SU-DHL-6 (cell line): ENCODE measurements around the gene RPA4.

Experiments
- H2AFZ ChIP-seq: fragments of 200-600 bp; sonication (generic); 2 replicates; pipeline ENCODE4 v1.6.1; 2014; ENCODE audit warnings: low read depth, mild to moderate bottlenecking, moderate library complexity, mixed read lengths, antibody characterized with exemption, low read length; ENCODE audit not compliant: severe bottlenecking
- H3F3A ChIP-seq: fragments of 200-600 bp; shearing (Covaris generic); 2 replicates; pipeline ENCODE4 v1.6.0; 2016; ENCODE audit warnings: antibody characterized with exemption, mild to moderate bottlenecking; ENCODE audit not compliant: insufficient read depth
- H3K27ac ChIP-seq: fragments of 200-600 bp; sonication (generic); 2 replicates; pipeline ENCODE4 v1.5.1; 2016; ENCODE audit warnings: low read depth, mild to moderate bottlenecking, low read length, moderate library complexity, mixed read lengths
- H3K27me3 ChIP-seq: fragments of 200-600 bp; sonication (generic), shearing (Covaris generic); 2 replicates; pipeline ENCODE4 v1.6.0; 2014; ENCODE audit warnings: mild to moderate bottlenecking, low read length
- H3K36me3 ChIP-seq: fragments of 200-600 bp; sonication (generic); 2 replicates; pipeline ENCODE4 v1.6.1; 2014; ENCODE audit warnings: mild to moderate bottlenecking, low read length, mixed read lengths
- H3K4me2 ChIP-seq: fragments of 300-600, 200-600 bp; shearing (Covaris generic), sonication (generic); 2 replicates; pipeline ENCODE4 v1.6.0; 2014; ENCODE audit warnings: low read length, low read depth, mild to moderate bottlenecking; ENCODE audit not compliant: poor library complexity, severe bottlenecking
- H3K4me3 ChIP-seq: fragments of 200-600 bp; sonication (generic); 2 replicates; pipeline ENCODE4 v1.5.1; 2014; ENCODE audit warnings: antibody characterized with exemption, low read length, mild to moderate bottlenecking, mixed read lengths; ENCODE audit not compliant: insufficient read depth, poor library complexity, severe bottlenecking
- H3K79me2 ChIP-seq: fragments of 200-600 bp; sonication (generic); 2 replicates; pipeline ENCODE4 v1.6.1; 2014; ENCODE audit warnings: mild to moderate bottlenecking, low read length, moderate library complexity; ENCODE audit not compliant: insufficient read depth
- H3K9ac ChIP-seq: fragments of 200-600 bp; sonication (generic); 2 replicates; pipeline ENCODE4 v1.7.0; 2014; ENCODE audit warnings: mild to moderate bottlenecking, low read length
- H3K9me2 ChIP-seq: fragments of 200-600 bp; sonication (generic); replicated peaks from 2 replicates; pipeline ENCODE4 v1.6.1; 2014; ENCODE audit warnings: low read length; ENCODE audit not compliant: insufficient read depth
- H3K9me3 ChIP-seq: fragments of 200-600 bp; sonication (generic); 2 replicates; pipeline ENCODE4 v1.6.1; 2014; ENCODE audit warnings: low read length, mixed read lengths; ENCODE audit not compliant: insufficient read depth
- H4K20me1 ChIP-seq: fragments of 200-600 bp; sonication (generic); 2 replicates; pipeline ENCODE4 v1.6.1; 2014; ENCODE audit warnings: low read depth, mild to moderate bottlenecking, antibody characterized with exemption, low read length, moderate library complexity, mixed read lengths
- EZH2phosphoT487 ChIP-seq: fragments of 200-600 bp; sonication (generic), shearing (Covaris generic); conservative IDR thresholded peaks from 2 replicates; pipeline ENCODE4 v1.6.1; 2018; ENCODE audit warnings: mild to moderate bottlenecking, antibody characterized with exemption, low read length, moderate library complexity, mixed read lengths
- TF ChIP-seq, protein P1 (sequence below): fragments of 200-600 bp; sonication (generic); IDR thresholded peaks from one replicate; pipeline ENCODE4 v1.5.1; 2017; ENCODE audit warnings: antibody characterized with exemption, mild to moderate bottlenecking, low read length, moderate library complexity; ENCODE audit not compliant: insufficient read depth, poor library complexity, severe bottlenecking

The RPA4 gene

DNA sequence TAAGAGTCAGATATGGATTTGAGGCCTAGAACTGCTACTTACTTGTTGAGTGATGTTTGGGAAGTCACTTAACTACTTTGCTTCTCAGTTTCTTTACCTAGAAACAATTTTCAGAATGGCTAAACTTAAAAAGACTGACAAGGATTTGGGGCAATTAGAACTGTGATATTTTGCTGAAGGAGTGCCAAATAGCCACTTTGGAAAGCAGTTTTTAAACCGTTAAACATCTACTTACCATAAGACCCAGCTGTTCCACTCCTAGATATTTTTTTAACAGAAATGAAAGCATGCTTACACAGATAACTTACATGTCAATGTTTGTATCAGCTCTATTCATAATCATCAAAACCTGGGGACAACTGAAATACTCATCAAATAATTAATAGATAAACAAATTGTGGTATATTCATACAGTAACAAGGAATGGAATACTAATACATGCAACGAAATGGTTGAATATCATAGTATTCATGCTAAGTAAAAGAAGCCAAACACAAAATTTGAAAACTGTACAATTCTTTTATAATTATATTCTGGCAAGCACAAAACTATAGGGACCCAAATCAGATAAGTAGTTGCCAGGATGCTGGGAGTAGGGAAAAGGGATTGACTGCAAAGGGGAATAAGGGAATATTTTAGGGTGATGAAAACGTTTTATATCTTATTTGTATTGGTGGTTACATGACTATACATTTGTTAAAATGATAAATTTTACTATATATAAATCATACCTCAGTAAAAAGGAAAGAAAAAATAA lies 24.0 kb downstream of the RPA4 start:
- Histone ChIP-seq H3K27me3 (no peaks in the 10 kb centered on the region), H3K4me2 (no peak overlapping the region), H3K9me3 (no peaks in the 10 kb centered on the region), H3K79me2 (no peaks in the 10 kb centered on the region), H3K9ac (no peak overlapping the region), H4K20me1 (no peaks in the 10 kb centered on the region), H3K9me2 (no peaks in the 10 kb centered on the region), H3F3A (no peaks in the 10 kb centered on the region), H2AFZ (no peak overlapping the region), H3K4me3 (no peak overlapping the region), H3K36me3 (no peaks in the 10 kb centered on the region), H3K27ac (no peak overlapping the region)
- no peak for TF ChIP-seq EZH2phosphoT487
- TF ChIP-seq, protein P1, sequence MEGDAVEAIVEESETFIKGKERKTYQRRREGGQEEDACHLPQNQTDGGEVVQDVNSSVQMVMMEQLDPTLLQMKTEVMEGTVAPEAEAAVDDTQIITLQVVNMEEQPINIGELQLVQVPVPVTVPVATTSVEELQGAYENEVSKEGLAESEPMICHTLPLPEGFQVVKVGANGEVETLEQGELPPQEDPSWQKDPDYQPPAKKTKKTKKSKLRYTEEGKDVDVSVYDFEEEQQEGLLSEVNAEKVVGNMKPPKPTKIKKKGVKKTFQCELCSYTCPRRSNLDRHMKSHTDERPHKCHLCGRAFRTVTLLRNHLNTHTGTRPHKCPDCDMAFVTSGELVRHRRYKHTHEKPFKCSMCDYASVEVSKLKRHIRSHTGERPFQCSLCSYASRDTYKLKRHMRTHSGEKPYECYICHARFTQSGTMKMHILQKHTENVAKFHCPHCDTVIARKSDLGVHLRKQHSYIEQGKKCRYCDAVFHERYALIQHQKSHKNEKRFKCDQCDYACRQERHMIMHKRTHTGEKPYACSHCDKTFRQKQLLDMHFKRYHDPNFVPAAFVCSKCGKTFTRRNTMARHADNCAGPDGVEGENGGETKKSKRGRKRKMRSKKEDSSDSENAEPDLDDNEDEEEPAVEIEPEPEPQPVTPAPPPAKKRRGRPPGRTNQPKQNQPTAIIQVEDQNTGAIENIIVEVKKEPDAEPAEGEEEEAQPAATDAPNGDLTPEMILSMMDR = no peak

DNA sequence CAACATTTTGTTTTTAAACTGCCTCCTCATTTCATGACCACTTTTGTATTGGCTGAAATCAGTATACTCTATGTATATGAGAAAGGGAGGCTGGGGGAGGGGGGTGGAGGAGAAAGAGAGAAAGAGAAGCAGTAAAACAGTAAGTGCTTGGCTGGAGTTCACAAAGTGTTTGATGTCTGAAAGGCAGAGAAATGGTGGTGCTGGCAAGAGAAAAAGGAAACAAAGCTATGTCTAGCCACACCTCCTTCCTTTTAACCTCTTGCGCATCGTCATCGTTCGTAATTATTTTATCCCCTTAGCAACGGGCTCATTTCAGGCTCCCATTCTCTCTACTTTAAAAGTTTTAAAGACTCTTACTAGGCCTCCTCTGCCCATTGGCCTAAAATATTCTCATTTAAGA lies 25.6 kb downstream of the RPA4 start:
- Histone ChIP-seq H3K27me3 (no peaks in the 10 kb centered on the region), H3K36me3 (no peaks in the 10 kb centered on the region), H4K20me1 (no peaks in the 10 kb centered on the region), H3K4me2 (no peak overlapping the region), H3K27ac (no peak overlapping the region), H3K9me2 (no peaks in the 10 kb centered on the region), H3K9ac (no peak overlapping the region), H3K9me3 (no peaks in the 10 kb centered on the region), H3K79me2 (no peaks in the 10 kb centered on the region), H2AFZ (no peak overlapping the region), H3F3A (no peaks in the 10 kb centered on the region), H3K4me3 (no peak overlapping the region)
- TF ChIP-seq EZH2phosphoT487 = no peak
- TF ChIP-seq, protein P1 = no peak

DNA sequence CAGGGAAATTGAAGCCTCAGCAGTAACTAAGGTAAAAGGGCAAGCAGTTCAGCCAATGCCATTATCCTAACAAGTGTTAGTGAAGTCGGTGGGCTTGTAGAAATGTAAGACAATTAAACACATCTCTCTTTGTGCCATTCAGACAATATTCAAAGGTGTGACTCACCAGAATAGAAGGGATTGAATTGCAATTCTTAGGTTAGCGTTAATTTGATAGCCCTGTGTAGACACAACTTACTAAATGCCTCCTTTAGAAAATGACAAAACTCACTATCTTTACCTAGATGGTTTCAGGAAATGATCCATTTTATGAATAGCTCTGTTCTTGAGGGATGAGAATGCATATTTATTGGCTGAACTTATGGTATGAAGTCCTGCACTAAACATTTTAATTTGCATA lies 35.2 kb downstream of the RPA4 start:
- Histone ChIP-seq H3K9ac (no peak overlapping the region), H3K4me2 (no peak overlapping the region), H3F3A (no peaks in the 10 kb centered on the region), H3K4me3 (no peak overlapping the region), H4K20me1 (no peaks in the 10 kb centered on the region), H3K79me2 (no peaks in the 10 kb centered on the region), H3K27ac (no peak overlapping the region), H3K9me3 (no peaks in the 10 kb centered on the region), H3K27me3 (no peaks in the 10 kb centered on the region), H3K36me3 (no peaks in the 10 kb centered on the region), H2AFZ (no peak overlapping the region), H3K9me2 (no peaks in the 10 kb centered on the region)
- TF ChIP-seq, protein P1 = no peak
- TF ChIP-seq EZH2phosphoT487 = no peak
